UCSD-AML1 (cell line): ENCODE data around the gene MRPS24.
"Not testable (repeated sequence)": the region's sequence is repeated elsewhere in the genome, so short reads cannot be mapped to it uniquely, and the experiment has no call there.

Experiments used
- DNase-seq: peaks from one replicate; lab custom pipeline; 2025; ENCODE audit not compliant: unreplicated experiment; lab: John Stamatoyannopoulos, UW

MRPS24 gene

DNA sequence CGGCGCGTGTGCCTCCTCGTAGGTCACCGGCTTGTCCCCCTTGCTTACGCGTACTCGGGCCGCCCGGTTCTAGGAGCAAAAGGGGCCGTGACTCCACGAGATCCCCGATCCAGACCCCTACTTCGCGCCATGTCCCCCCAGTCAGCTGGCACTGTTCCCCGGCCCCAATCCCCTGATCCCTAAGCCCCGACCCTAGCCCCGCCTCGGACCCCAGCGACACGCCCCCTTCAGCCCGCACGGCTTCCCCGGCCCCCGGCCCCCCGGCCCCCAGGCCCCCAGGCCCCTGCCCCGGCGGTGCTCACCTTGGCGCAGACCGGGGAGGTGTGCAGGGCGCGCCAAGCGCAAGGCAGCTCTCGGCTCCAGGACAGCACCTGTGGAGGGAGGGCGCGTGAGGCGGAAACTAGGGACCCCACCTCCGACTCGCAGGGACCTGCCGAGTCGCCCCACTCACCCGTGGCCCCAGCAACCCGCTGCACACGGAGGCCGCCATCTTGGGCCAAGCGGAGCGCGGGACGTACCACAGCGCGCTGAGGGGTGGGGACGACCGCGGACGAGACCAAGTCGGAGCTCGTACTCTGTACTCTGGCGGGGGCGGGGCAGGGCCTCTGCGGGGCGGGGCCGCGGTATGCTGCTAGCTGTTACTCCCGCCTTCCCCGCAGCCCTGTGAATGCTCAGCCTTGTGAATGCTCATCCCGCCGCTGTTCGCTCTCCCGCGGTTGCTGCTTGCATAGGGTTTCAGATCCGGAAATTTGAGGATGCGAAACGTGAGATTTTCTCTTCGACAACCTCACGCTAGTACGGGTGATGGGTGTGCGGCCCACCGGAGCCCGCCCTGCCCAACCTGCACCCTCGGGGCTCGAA is at the start of gene MRPS24:
TSS of gene MRPS24 (minus strand) at position 512 of the 861 bp plus-strand sequence. CDS start at position 490, 22 bp downstream.
- DNase-seq = peak; percentile 85

DNA sequence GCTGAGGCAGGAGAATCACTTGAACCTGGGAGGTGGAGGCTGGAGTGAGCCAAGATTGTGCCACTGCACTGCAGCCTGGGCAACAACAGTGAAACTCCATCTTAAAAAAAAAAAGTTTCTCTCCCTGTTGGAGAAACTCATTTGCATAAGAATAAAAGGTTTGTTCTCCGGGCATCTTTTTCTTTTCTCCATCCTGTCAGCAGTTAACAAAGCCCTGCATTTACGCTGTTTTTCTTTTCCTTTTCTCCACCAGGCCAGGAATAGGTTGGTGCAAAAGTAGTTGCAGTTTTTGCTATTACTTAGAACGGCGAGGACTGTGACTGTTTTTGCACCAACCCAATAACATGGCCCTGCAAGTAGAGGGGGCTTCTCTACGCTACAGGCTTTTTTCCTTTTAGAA is 46.6 kb upstream of the MRPS24 start:
- no peak for DNase-seq

DNA sequence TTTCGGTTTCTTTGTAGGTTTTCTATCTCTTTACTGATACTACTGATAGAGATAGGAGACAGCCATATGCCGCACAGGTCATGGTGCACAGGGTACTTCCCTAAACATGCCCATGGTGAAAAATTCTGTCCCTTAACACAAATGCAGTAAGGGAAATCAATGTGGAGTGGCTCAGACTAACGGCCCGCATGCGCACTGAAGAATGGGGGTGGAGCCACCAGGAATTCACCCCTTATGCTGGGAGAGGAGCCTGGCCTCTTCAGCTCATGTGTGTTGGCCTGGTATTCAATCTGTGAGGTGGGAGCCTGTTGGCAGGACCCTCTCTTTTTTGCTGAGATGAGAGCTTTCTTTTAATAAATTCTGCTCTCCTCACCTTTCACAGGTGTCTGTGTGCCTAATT is 45.5 kb upstream of the MRPS24 start:
- no peak for DNase-seq

DNA sequence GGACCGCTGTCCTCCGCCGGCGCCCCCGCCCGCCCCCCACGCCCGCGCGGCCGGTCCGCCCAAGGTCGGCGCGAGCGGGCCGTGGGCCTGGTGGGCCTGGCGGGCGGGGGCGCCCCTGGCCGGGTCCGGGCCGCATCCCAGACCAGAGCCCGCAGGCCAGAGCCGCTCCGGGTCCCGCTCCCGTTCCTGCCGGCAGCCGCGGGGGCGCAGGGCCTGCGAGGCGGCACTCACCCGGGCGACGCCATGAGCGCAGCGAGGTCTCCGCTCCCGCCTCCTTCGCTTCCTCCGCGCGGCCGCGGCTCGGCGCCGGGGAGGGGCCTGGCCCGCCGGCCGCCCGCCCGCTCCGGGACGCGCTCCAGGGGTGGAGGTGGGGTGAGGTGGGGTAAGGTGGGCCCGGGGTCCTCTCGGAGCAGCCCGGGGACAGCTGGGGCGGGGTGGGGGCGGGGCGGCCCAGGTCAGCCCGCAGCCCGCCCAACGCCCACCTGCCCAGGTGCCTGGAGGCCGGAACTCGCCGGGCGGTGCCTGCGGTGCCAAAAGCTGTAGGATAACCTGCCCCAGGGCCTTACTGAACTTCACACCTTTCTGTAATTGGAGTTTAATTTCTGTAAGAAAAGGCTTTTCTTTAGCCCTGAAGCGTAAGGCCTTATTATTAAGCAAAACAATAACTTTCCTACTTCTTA is 37.2 kb upstream of the MRPS24 start, which contains the start of gene URGCP:
TSS of gene URGCP (minus strand) at position 266 of the 680 bp plus-strand sequence. CDS start at position 245, 21 bp downstream.
- DNase-seq = peak; percentile 23

DNA sequence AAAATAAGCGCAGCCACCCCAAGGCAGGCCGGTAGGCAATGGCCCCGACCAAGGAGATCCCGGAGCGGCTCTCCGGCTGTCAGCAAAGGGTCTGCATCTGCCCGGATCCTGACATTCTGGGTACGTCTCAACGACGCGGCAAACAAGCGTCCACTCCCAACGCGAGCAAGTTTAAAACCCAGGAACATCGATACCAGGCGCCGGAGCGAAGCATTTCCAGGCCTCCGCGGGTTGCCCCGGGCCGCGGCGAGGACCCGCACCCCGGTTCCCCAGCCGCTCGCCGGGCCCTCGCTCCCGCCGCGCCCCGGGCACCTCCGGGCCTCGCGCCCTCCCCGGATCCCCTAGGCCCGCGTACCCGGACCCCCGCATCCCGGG is 36.6 kb upstream of the MRPS24 start:
- DNase-seq = peak; percentile 16

DNA sequence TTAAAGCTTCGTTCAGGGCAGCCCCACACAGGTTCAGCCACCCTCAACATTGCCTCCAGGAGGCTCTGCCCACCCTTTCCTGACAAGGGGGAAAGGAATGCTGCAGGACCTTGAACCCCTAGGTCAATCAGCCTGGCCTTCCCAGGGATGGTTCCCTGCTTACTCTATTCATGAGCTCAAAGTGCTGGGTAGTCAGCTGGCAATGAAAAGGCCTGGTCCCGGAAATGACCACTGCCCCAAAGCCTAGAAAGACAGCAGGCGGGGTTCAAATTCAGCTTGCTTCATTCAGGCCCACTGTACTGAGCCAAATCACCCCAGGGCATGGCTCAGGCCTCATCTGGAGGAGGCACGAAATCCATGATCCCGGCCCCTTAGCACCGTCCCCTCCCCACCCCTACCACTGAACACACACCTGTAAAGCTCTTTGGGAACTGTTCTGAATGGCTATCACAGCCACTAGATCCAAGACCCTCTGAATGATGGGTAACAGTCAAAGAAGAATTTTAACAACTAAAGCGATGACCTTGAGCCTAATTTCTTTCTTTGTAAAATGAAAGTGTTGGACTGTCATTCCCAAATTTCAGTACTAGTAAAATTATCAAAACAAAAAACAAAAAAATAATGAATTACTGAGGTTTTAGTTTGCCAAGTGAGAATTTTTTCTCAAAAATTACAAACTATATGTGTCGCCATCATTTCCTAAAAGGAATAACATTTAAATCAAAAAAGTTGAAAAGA is 36.1 kb upstream of the MRPS24 start:
- no peak for DNase-seq

DNA sequence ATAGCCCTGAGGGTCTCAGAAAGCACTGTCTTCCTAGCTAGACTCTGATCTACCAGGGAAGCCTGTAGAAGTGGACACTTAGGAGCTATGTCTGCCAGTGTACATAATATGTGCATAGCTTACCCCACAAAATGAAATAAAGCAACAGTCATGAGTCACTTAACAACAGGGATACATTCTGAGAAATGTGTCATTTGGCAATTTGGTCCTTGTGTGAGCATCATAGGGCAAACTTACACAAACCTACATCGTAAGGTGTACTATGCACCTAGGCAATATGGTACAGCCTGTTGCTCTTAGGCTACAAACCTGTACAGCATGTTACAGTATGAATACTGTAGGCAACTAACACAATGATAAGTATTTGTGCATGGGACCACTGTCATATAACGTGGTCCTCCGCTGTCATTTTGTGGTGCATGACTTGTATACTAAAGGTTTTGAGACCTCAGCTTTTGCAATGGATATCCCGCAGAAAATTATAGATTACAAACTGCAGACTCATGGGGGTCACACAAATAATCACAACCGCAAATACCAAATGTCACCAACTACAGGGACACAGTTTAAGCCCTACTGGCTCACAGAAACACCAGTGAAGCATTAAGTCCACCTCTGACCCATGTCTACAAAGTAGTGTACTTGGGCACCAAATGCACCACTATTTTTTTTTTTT is 35.4 kb upstream of the MRPS24 start:
- no peak for DNase-seq

DNA sequence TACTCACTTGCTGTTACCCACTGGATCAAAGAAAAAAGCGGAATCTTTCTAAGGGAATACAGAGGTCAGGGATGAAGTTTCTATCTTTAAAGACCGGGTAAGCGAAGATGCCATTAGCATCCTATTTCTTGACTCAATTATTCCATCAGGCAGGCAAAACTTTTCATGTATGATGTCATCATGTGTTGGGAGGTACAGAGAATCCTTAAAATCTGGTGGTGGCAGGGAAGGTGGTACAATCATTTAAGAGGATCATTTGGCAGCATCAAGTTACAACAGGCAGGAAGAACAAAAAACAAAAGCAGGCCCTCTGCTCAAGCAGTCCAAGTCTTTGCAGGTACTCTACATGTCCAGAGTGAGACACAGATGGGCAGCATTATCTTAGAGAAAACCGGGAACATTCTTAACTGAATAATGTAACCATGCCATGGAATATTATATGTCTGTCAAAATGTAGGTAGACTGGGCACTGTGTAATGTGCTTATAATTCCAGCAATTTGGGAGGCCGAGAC is 33.3 kb upstream of the MRPS24 start:
- no peak for DNase-seq

DNA sequence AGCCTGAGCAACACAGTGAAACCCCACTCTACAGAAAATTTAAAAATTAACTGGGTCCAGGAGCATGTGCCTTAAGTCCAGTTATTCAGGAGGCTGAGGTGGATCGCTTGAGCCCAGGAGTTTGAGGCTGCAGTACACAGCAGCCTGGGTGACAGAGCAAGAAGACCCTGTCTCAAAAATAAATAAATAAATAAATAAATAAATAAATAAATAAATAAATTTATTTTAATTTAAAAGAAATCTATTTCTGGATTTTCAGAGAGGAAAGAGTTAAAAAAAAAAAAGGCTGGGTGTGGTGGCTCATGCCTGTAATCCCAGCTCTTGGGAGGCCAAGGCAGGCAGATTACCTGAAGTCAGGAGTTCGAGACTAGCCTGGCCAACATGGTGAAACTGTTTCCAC is 29.3 kb upstream of the MRPS24 start:
- not testable (repeated sequence) for DNase-seq

DNA sequence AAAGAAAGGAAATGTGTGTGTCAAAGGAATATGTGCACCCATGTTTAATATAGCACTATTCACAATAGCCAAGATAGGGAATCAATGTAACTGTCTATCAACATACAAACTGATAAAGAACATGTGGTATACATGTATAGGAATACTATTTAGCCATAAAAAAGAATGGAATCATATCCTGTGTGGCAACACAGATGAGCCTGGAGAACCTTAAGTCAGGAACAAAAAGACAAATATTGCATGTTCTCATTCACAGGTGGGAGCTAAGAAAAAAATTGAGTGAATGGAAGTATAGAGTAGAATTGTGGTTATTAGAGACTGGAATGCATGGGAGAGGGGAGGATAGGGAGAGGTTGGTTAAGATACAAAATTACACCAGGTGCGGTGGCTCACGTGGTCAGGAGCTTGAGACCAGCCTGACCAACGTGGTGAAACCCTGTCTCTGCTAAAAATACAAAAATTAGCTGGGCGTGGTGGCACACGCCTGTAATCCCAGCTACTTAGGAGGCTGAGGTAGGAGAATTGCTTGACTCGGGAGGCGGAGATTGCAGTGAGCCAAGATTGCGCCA is 26.6 kb upstream of the MRPS24 start:
- DNase-seq = no peak

DNA sequence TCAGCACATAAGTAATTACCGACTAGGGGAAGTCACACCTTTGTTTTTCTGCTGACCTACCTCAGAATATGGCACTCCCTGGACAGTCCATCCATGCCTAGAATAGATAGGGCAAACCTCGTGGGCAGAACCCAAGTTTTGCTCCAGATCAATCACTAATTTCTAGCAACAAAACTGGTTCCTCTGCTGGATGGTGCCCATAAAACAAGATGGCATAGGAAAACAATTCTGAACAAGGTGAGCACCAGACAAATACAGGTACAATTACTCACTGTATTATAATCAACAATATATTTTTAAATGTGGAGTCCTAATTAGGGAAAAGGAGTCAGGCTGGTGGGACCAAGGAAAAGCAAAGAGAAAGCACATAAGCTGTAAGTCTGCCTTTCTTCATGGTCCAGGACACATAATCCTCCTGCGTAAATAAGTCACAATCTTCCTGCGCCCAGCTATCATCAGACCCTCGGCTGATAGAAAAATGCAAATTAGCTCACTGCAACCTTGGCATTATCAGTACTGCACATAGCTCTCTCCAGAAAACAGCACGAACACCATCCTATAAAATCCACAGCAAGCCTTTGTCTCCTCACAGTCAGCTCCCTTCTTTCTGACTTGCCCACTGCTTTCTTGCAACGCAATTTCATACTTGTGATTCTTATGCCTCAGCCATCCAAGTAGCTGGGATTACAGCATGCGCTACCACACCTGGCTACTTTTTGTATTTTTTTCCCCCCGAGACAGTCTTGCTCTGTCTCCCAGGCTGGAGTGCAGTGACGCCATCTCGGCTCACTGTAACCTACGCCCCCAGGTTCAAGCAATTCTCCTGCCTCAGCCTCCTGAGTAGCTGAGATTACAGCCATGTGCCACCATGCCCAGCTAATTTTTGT is 22.0 kb upstream of the MRPS24 start:
- no peak for DNase-seq

DNA sequence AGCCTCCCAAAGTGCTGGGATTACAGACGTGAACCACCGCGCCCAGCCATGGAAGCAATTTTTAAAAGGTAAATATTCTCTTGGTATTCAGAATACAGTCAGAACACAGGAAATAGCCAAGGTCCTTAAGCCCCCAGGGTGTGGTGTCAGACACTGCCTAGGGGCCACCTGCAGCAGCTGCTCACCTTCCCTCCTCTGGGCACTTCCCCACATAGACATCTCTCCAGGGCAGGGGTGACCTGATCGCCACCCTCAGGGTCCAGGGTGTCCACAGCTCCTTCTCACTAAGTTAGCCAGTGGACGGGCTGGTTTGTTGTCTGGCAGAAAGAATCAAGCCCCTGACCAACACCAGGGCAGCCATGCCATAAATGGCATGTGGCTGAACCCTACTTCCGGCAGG is 21.2 kb upstream of the MRPS24 start:
- DNase-seq = no peak

DNA sequence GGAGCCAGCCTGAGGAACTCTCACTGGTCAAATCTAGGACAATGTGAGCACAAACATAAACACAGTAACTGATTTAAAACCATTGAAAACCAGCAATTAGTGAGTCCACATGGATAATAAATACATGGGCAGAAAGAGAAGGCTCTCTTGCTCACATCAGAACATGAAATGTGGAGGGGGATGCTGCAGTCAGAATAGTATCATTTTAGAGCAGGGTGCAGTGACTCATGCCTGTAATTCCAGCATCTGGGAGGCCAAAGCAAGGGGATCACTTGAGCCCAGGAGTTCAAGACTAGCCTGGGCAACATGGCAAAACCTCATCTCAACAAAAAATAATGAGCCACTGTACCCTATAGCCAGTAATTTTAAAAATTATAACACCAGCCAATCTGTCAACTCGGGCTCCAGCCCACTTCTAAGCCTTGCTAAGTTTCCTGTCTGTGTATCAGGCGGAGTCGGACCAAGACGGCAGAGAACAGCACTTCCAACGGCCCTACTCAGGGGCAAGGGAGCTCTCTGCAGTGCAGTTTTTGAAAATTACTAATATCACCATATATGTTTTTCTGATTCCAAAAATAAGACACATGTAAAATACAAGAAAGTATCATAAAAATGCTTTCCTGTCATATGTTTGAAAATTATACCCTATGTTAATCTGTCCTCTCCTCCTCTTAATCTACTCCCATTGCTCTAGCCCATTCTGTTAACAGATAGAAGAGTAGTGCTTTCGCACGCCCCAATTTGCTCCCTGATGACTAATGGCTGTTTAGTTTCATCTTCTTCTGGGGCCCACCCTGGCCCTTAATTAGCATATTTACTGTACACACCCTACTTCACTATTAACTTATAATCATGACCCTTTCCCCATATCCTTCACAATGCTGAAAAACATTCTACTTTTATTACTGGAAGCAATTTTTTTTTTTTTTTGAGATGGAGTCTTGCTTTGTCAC is 20.0 kb upstream of the MRPS24 start:
- no peak for DNase-seq

DNA sequence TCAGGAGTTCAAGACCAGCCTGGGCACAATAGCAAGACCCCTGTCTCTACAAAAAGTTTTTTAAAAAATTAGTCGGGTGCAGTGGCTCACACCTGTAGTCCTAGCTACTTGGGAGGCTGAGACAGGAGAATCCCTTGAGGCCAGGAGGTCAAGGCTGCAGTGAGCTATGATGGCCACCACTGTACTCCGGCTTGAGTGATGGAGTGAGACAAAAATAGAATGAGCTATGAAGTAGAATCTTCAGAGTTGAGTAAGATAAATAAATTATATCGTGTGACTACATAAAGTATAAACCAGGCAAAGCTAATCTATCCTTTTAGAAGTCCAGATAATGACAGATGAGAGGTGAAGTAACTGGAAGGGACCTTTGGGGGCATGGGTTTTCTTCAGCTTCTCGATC is 15.3 kb upstream of the MRPS24 start:
- DNase-seq = no peak

DNA sequence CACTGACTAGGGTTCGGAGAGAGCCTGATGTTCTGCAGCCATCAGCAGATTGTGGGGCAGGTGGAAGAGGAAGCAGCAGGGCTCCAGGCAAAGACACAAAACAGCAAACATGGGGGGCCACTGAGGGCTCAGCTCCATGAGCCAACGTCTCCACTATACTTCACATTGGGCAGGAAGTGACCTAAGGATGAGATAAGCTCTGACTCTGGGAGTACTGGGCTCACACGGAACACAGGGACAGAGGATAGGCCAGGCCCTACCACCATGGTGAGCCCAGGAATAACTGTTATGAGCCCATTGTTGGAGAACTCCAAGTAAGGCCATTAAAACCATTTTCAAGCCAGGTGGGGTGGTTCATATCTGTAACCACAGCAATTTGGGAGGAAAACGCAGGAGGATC is 14.9 kb upstream of the MRPS24 start:
- DNase-seq = no peak

DNA sequence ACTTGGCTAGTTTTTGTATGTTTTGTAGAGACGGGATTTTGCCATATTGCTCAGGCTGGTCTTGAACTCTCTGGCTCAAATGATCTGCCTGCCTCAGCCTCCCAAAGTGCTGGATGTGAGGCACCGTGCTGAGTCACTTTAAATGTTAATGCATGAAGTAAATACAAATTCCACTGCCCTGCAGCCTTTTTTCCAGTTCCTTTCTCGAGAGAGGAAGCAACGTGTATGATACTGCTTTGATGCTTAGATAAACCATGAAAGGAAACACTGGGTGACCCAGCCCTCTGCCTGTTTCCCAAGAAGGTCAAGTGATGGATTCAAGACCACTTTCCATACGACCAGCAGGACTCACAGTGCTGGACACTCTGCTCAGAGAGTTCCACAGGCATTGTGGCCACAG is 11.3 kb upstream of the MRPS24 start:
- DNase-seq = no peak

DNA sequence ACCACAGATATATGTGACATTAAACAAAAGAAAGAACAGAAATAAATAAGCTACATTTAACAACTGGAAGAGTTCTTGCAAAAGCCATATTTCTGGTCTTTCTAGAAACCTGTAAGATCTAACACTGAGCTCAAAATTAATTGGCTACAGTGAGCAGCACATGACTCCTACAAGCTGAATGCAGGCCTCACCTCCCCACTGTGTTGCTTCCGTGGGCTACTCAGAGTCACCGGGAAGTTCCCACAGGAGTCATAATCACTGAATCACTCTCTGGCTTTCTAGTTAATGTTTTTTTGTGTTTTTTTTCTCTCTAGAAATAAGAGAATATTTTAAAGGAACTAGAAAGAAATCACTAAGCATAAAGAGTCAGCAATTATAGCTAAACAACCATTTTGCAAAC is 10.2 kb upstream of the MRPS24 start:
- DNase-seq = no peak

DNA sequence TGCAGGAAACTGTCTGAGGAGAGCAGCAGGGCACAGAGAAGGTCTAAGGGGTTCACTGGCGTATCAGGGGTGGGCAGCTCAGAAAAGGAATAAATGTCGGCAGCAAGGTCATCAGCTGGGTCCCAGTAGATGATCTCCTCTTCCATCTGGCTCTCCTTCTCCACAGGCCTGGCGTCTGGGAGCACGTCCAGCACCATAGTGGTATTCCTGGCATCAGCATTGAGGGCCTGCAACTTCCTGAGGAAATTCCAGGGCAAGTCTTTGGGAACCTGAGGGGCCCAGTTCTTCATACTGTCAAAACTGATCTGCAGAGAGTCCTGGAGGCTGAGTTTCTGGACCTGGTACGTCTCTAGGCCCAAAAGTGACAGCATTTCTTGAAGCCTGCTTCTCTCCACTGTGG is 9.6 kb upstream of the MRPS24 start:
- DNase-seq = no peak
